ENCODE data around the gene NTSR2.

GRCh38 chr2:11628675-11629074, 41.3 kb downstream of the NTSR2 start:
- TF ChIP-seq POLR2A (IDR thresholded peaks at IDR 0.05): no peak
- no peak for TF ChIP-seq CTCF (IDR thresholded peaks at IDR 0.05)
